ENCODE data around the gene GRIK2.
"Not testable (repeated sequence)": the region's sequence is repeated elsewhere in the genome, so short reads cannot be mapped to it uniquely, and the experiment has no call there.

The GRIK2 gene

DNA sequence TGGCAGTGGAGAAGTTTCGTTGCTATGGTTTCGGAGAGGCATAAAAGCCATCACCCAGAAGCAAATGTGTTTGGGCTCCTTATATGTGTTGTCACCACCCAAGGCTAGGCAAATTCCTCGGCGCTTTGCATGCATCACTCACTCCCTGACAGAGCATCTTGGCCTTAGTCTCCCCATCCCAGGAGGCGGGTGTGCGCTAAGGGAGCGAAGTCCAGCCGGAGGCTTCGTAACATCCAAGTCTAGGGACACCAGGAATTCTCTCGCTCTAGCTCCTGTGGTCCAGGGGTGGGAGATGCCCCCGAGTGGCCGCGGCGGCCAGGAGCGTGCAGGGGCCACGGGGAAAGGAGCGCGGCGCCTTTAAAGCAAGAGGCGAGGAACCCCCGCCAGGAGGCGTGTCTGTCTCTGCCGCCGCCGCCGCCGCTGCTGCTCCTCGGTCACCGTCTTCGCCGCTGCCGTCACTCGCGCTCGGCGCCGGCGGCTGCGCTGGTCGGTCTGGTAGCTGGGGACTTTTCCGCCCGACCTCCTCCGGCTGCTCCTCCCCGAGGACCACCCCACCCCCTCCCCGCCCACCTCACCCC is at the start of gene GRIK2:
Gene GRIK2, plus strand, starts transcription at position 458 of the 578 bp plus-strand sequence.
- DNase-seq: peak; percentile 69

GRCh38 chr6:101344885-101345284 is 48.6 kb upstream of the GRIK2 start:
- DNase-seq: no peak

GRCh38 chr6:101348816-101349215 is 44.7 kb upstream of the GRIK2 start:
- DNase-seq: no peak

- DNase-seq: not testable (repeated sequence)
Observed at GRCh38 chr6:101350631-101351030, 42.9 kb upstream of the GRIK2 start.

- no peak for DNase-seq
Observed at GRCh38 chr6:101351173-101351572, 42.3 kb upstream of the GRIK2 start.

GRCh38 chr6:101352316-101352715 is 41.2 kb upstream of the GRIK2 start:
- DNase-seq: no peak

DNA sequence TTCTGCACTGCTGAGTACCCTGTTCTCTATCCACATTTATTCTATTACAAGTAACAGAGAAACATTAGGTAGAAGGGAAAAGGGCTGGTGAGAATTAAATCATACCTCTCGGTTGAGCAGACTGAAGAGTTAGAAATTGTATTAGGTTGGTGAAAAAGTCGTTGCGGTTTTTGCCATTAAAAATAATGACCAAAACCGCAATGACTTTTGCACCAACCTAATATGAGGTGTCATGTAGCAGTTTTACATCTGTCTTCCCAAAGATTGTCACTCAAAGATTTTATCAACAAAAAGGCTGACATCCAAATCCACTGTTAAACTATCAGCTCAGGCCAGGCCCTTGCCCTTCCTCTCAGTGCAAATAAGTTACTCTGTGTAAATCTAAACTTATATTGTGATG is 28.3 kb upstream of the GRIK2 start:
- DNase-seq: no peak

DNA sequence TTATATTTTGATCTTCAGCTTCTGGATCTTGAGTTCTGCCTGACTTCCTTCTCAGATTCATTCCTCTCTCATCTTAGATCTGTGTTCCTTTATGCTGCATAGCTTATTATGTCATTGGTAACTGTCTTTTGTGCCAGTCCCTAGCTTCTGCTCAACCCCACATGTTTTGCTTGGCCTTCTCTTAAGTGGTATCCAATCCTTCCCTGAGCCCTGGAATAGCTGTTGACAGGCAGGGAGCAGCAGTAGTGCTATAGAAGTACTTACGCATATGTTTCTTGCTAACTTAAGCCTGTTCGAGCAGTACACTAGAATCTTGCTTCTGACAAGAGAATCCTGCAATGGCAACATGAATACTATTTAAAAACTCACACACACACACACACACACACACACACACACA is 13.6 kb upstream of the GRIK2 start:
- DNase-seq: no peak

GRCh38 chr6:101380897-101381630 is 12.4 kb upstream of the GRIK2 start:
- DNase-seq: no peak

GRCh38 chr6:101383747-101384146 is 9.8 kb upstream of the GRIK2 start:
- not testable (repeated sequence) for DNase-seq

DNA sequence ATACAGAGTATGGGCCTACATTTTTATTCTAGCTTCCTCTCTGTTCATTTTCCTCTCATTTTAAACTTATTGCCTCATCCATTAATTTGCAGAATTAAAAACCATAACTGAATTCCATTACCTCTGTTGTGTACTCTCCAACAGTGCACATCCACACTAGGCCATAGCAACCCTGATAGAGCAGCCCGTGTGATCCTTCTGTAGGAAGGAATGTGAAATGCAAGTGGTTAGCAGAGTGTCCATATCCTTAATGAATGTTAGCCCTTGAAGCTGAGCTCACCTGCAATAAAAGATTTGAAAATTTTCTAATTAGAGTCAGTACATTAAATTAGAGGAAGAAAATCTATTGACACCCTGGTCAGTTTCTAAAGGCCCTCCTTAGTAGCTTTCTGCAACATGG is 6.5 kb upstream of the GRIK2 start:
- no peak for DNase-seq

DNA sequence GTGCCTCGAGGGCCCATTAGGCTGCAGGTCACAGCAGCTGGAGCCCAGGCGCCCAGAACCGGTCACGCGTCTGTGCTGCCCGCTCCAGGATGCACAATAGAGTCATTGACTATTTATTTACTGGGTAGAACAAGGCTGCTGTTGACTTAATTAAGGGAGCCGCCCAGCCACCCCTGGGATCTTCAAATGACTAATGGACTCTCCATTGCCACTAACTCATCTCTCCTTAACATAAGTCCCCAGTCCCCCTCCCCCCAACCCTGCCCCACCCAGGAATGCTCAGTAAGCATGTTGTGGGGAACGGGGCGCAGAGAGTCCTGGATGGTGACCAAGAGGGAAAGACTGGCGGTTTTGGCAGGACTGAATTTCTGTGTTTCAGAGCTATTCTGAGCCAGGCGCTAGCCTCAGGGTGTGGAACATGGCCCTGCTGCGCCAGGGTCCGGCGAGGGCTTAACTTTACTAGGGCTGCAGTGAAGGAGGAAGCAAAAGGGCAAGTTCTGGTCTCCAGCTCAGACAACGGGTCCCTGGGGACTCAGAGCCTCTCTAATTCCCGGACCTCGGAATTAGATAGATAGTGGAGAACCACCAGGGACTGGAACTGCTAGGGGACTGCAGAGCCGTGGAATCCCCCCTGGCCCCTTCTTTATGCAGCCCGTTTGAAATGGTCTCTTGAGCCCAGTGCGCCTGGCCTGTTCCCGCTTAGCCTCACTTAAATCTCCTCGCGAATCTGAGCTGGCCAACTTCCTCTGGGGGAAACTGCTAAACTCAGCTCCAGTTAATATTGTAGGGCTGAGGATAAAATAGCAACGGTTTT is 1.5 kb upstream of the GRIK2 start:
- peak; percentile 18 for DNase-seq

GRCh38 chr6:101392586-101393230 is 800 bp upstream of the GRIK2 start:
- DNase-seq: peak; percentile 36

DNA sequence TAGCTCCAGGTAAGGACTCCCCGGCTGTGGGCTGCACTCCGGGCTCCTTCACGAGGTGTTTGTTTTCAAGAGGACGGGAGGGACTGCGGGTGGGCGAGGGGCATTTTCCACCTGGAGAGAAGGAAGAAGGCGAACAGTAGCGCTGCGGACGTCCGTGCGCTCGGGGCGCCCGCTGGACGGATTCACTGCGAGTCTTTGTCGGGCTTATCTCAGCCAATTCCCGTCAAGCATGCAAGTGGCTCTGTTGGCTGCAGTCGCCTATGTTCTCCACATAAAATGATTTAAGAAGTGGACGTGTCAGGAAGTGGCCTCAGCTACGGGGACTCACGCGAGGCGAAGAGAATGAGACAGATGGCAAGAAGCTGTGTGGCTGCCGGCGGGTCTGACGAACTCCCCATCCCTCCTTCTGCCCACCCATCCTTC is 332 bp downstream of the GRIK2 start:
- no peak for DNase-seq

- peak; percentile 27 for DNase-seq
Observed at GRCh38 chr6:101394936-101395335, 1.4 kb downstream of the GRIK2 start.

DNA sequence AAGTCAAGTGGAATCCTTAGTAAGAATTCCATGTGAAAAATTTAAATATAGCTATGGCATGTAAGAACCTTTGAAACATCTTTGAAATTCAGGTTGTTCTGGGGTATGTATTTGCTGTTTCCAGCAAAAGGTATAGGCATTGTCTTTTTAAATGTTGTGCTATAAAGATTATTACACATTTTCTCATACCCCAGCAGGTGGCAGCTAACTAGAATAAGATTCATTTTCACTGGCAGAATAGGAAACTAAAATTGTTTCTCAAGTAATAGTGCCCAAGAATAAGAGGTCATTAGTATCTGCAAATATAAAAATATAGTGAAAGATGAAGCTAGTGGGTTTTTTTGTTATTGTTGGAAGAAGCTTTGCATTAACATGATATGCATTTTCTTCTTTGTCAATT is 1.8 kb downstream of the GRIK2 start:
- no peak for DNase-seq

DNA sequence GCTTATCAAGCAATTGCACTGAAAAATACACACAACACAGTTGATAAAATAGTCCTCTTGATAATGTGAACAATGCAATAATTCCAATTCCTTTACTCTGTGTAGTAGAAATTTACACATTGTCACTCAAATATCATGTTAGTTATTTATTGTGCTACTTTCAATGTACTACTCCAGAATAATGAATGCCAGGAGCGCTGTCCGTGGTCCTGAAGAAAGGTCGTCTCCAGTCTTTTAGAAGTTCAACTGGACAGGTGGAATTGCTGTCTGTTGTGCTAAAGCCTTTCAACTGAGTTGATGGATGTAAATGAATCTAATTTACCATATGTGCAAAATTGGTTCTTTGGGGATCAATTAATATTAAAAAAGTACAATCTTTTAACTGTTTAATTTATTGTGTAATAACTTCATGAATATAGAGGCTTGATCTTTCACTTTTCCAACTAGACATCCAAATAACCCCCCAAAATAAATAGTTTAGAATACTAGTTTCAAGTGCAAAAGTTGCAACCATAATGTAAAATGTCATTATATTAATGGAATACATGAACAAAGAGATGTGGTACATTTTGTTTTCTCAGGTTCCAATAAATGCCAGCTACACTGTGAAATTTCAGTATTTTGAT is 3.2 kb downstream of the GRIK2 start:
- no peak for DNase-seq

- peak; percentile 26 for DNase-seq
Observed at GRCh38 chr6:101397199-101397598, 3.7 kb downstream of the GRIK2 start.

DNA sequence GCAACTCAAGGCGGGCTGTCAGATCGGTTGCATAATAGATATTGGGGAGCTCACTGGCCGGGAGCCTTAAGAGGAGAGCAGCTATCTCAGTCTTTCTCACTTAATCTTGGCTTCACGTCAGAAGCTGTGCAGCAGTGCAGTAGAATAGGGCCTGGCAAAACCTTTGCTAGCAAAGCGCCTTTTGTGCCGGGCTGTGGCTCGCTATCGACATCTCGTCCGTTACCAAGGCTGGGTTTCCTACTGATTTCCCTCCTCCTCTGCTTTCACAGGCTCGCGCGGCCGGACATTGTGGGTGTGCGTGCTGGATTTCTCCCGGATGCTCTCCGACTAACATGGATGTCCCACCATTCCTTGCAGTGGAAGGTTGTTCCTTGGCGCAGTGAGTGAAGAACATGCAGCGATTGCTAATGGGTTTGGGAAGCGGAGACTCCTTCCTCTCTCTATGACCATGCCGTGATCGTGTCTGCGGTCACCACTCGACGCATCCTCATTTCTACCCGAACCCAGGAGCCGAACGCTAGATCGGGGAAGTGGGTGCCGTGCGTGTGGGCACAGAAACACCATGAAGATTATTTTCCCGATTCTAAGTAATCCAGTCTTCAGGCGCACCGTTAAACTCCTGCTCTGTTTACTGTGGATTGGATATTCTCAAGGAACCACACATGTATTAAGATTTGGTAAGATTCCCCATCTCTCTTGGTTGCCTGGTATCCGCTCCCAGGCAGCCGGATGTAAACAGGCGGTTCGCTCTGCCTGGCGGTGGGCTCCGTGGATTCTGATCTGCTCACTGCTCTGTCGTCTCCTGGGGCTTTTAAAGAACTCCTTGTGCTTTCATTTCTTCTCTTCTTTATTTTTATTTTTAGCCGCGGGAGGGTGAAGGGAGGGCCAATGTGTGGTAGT is 5.5 kb downstream of the GRIK2 start:
- no peak for DNase-seq

GRCh38 chr6:101399616-101400162 is 6.2 kb downstream of the GRIK2 start:
- DNase-seq: no peak

DNA sequence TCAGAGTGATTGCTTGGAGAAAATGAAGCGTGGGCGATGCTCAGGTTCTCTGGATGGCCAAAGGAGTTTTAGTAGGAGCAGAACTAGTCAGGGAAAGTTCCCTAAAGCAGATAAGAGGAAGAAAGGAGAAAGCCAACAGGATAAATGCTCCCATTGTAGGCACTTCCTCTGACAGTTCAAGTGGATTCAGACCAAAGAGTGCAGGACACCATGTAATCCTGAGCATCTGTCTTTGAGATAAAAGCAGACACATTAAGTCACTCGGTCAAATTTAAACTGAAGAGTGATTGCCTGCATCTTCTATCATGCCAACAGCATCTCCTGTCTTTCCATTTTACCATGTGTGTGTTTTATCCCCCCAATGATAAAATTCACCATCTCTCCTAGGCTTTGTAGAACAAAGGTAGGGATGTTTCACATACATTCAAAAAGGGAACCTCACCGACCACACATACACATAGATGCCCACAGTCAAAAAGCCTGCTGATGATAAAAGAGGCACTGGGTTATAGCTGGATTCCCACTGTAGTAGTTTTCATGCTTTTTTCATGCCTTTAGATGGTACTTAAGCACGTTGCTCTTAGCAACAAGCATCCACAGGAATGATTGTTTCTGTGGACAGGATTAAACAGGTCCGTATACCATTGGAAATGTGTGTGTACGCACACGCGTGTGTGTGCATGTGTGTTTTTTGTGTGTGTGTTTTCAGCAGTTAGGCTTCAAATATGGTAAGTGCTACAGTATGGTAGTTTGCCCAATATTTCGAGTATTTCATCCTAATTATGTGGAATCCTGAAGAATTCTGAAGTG is 7.0 kb downstream of the GRIK2 start:
- no peak for DNase-seq

Measured in NCI-H345 (cell line).